AG04449 (cell line): ENCODE results near the gene PTPN21.
"Not testable (repeated sequence)": the region's sequence is repeated elsewhere in the genome, so short reads cannot be mapped to it uniquely, and the experiment has no call there.

Experiments
- CTCF ChIA-PET: fragments of 350-600 bp; formaldehyde crosslinking; extraction: SDS; loops from one replicate; lab custom pipeline; 2021; ENCODE audit warnings: antibody characterized with exemption; lab: Yijun Ruan, JAX
- POLR2A ChIA-PET: fragments of 400-600, 350-600 bp; formaldehyde crosslinking; extraction: SDS; loops from one replicate; lab custom pipeline; 2020; ENCODE audit warnings: antibody characterized with exemption, inconsistent platforms; lab: Yijun Ruan, JAX
- DNase-seq: peaks from one replicate; pipeline ENCODE4 v3.0.0-alpha.2; 2010; ENCODE audit warnings: low read depth, low spot score
- H3K4me3 ChIP-seq: 2 replicates; pipeline ENCODE4 v1.5.1; 2011; ENCODE audit warnings: low read depth, mild to moderate bottlenecking, control low read depth, low read length
- TF ChIP-seq, protein P1 (sequence below): IDR thresholded peaks from one replicate; pipeline ENCODE4 v1.5.1; 2011; ENCODE audit warnings: mild to moderate bottlenecking, moderate library complexity, low read length, control low read depth, inconsistent platforms; ENCODE audit not compliant: insufficient read depth; ENCODE audit errors: missing control alignments

PTPN21 gene

DNA sequence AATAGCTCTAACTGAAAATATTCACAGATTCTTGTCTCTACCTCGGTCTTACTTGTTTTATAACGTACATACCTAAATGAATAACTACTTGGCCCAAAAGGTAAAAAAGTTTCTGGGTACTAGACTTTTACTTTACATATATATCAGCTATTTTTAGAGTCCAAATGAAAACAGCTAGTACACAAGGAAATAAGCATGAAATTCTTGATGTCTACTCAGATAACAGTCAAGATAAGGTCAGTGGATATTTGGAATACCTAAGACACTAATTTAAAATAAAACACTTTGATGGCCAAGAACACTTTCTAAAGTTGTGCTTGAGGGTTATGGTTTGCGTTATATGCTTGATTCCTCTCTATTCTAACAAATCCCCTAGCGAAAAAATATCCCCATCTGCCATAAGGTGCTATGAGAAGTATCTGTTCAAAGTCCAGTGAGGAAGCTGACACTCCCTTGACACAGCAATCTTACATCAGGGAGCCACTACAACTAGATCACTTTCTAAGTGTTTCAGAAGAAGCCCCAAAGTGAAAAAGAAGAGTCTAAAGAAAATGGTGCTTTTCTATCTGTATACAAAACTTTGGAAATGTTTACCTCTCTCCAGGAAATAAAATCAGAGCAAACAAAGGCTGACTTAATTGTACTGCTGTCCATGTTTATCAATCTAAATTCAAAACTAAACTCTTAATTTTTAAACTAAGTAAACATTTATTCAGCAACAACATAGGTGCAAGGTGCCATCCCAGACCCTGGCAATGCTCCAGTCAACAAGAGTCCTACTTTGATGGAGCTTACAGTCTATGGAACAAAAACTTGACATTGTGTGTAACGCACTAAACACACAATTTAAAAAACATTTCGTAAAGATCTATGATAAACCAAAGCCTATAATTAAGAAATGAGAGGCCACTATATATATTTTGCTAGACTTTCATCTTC, 11.7 kb downstream of the PTPN21 start:
- no peak overlapping the region for H3K4me3 ChIP-seq
- CTCF ChIA-PET, result interaction anchor here (0.8 to 1.1 kb wide), 3 partner anchors 14 to 33 kb away, joined by 3 read pairs; no protein-coding TSS in a partner anchor
- no peak for DNase-seq
- TF ChIP-seq, protein P1, sequence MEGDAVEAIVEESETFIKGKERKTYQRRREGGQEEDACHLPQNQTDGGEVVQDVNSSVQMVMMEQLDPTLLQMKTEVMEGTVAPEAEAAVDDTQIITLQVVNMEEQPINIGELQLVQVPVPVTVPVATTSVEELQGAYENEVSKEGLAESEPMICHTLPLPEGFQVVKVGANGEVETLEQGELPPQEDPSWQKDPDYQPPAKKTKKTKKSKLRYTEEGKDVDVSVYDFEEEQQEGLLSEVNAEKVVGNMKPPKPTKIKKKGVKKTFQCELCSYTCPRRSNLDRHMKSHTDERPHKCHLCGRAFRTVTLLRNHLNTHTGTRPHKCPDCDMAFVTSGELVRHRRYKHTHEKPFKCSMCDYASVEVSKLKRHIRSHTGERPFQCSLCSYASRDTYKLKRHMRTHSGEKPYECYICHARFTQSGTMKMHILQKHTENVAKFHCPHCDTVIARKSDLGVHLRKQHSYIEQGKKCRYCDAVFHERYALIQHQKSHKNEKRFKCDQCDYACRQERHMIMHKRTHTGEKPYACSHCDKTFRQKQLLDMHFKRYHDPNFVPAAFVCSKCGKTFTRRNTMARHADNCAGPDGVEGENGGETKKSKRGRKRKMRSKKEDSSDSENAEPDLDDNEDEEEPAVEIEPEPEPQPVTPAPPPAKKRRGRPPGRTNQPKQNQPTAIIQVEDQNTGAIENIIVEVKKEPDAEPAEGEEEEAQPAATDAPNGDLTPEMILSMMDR, result no peak
- POLR2A ChIA-PET, result no interaction called here

DNA sequence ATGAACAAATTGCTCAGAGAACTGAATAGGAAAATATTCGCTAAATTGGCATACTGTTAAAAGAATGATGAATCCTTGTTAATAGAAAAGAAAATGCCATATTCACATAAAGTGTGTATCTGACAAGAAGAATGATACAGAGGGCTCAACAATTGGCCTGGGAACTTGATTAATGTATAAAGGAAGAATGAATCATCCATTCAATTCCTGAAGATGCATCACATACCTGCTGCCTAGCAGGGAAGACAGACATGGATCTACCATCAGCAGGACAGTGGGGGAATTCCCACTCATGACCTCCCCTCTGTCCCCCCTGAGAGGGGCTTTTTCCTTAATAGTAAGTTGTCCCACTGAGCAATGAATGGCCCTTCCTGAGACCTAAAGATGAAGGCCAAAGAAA, 13.5 kb downstream of the PTPN21 start:
- ChIA-PET CTCF (no interaction called here), POLR2A (no interaction called here)
- TF ChIP-seq, protein P1, result no peak
- no peak for DNase-seq
- no peak overlapping the region for H3K4me3 ChIP-seq

DNA sequence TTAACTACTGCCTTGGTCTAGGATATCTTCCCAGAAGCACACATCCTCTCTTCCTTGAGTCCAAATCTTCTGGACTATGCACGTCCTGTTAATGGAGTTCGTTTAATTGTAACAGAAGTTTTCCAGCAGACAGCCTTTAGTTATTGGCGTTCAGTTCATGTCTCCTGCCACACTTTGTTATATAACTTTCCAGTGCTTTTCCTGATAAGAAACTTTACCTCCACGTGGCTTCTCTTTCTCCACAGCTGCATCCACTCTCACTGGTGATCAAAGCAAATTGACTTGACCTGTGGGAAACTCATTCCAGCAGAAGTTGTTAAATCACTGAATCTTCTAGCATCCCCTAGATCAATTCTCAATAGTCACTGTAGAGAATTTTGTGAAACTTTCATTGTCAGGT, 19.0 kb downstream of the PTPN21 start:
- ChIA-PET CTCF (no interaction called here), POLR2A (no interaction called here)
- TF ChIP-seq, protein P1, result no peak
- DNase-seq, result no peak
- no peak overlapping the region for H3K4me3 ChIP-seq

DNA sequence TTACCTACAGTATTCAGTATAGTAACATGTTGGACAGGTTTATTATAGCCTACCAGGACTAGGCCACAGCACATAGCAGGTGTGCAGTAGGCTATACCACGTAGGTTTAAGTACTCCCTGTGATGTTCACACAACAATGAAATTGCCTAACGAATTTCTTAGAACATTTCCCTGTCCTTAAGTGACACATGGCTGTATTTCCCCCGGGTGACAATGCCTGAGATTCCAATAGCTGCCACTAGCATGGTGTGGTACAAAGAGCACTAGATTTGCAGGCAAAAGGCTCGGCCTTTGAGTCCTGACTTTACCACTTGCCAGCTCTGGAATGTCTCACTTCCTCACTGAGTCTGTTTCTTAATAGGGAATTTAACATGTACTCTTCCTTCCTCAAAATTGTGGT, 19.7 kb downstream of the PTPN21 start:
- POLR2A ChIA-PET, result no interaction called here
- TF ChIP-seq, protein P1, result no peak
- no peak for DNase-seq
- no peak overlapping the region for H3K4me3 ChIP-seq
- CTCF ChIA-PET, result no interaction called here

DNA sequence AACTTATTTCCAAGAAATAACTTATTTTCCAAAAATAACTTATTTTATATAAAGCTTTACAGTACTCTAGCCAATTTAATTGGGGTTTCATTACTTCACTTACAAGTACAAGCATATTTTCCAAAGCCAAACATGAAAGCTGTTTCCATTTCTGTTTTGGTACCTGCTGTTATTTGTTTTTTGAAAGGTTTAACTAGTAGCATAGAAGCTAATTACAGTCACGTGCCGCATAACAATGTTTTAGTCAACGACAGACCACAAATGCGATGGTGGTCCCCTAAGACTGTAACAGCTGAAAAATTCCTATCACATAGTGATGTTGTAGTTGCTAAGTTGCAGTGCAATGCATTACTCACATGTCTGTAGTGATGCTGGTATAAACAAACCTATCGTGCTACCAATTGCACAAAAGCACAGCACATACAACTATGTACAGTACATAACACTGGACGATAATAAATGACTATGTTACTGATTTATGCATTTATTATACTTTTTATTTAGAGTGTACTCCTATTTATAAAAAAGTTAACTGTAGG, 21.7 kb downstream of the PTPN21 start:
- DNase-seq, result no peak
- POLR2A ChIA-PET, result no interaction called here
- TF ChIP-seq, protein P1, result no peak
- H3K4me3 ChIP-seq, result no peak overlapping the region
- CTCF ChIA-PET, result interaction anchor here (1.8 kb wide), 1 partner anchor 24 kb away, joined by 4 read pairs; no protein-coding TSS in a partner anchor

DNA sequence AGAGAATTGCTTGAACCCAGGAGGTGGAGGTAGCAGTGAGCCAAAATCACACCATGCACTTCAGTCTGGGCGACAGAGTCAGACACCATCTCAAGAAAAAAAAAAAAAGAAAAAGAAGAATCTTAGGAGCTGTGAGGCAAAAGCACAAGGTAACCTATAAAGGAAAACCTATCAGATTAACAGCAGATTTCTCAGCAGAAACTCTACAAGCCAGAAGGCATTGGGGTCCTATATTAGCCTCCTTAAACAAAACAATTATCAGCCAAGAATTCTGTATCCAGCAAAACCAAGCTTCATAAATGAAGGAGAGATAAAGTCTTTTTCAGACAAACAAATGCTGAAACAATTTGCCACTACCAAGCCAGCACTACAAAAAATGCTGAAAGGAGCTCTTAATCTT, 24.9 kb downstream of the PTPN21 start:
- H3K4me3 ChIP-seq, DNase-seq, POLR2A ChIA-PET: not testable (repeated sequence)
- CTCF ChIA-PET, result interaction anchor here (0.9 to 1.5 kb wide), 2 partner anchors 12 to 30 kb away, joined by 3 to 4 read pairs; no protein-coding TSS in a partner anchor
